OCI-LY1 (cell line): Measurements from ENCODE around the gene RABGAP1L.

Source experiments
- CTCF ChIP-seq: fragments of 200-600 bp; sonication (generic), shearing (Covaris generic); IDR thresholded peaks from 2 replicates; pipeline ENCODE4 v1.5.1; 2017; ENCODE audit warnings: mild to moderate bottlenecking, antibody characterized with exemption, low read length, moderate library complexity, mixed read lengths
- EZH2 ChIP-seq: fragments of 200-600 bp; sonication (generic), shearing (Covaris generic); IDR thresholded peaks from 2 replicates; pipeline ENCODE4 v1.8.0; 2017; ENCODE audit warnings: borderline replicate concordance, mixed run types, mild to moderate bottlenecking, antibody characterized with exemption, low read length, moderate library complexity, mixed read lengths

DNA sequence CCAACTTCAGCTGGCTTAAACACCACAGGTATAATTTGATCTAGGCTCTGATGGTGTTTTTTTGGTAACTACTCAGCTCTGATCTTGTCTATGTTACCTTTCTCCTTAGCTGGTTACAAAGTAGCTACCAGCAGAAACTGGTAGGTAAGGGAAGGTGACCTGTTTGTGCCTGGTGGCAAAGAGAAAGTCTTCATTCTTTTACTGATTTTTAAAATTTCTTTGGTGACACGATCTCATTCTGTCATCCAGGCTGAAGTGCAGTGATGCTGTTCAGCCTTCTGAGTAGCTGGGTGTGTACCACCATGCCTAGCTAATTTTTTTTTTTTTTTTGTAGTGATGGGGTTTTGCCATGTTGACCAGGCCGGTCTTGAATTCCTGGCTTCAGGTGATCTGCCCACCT, 62.4 kb downstream of the RABGAP1L start:
- TF ChIP-seq CTCF = no peak
- no peak for TF ChIP-seq EZH2
